Keratinocyte (primary cell): ENCODE results near the gene MBP. TPM values are rescaled to one million over a fixed set of nuclear protein-coding genes. Genes with fewer than 3 reads are reported as not detected.

Experiments used
- DNase-seq: peaks from one replicate; pipeline ENCODE4 v3.0.0-alpha.2; 2011; ENCODE audit warnings: low read depth, missing footprints, low spot score
- FAIRE-seq: peaks from 2 replicates; lab custom pipeline; 2011; peaks lifted over from hg19 to GRCh38; lab: Jason Lieb, UNC
- H2AFZ ChIP-seq: 2 replicates; pipeline ENCODE4 v1.6.0; 2012; ENCODE audit warnings: low read length, control low read depth, inconsistent platforms; ENCODE audit not compliant: control insufficient read depth
- H3K27ac ChIP-seq: 2 replicates; pipeline ENCODE4 v1.5.1; 2011; ENCODE audit warnings: low read length; ENCODE audit not compliant: control insufficient read depth, insufficient read depth
- H3K27me3 ChIP-seq: 3 replicates; pipeline ENCODE4 v1.6.0; 2011; ENCODE audit warnings: low read length; ENCODE audit not compliant: control insufficient read depth, insufficient read depth; ENCODE audit errors: extremely low read depth
- H3K36me3 ChIP-seq, 2 experiments: 2 replicates in 1 of 2; 3 replicates in 1 of 2; pipeline ENCODE4 v1.5.1; 2011; ENCODE audit warnings: low read length in 2 of 2, mild to moderate bottlenecking in 1 of 2; ENCODE audit not compliant: control insufficient read depth in 2 of 2, insufficient read depth in 2 of 2; ENCODE audit errors: extremely low read depth in 1 of 2
- H3K4me1 ChIP-seq: 3 replicates; pipeline ENCODE4 v1.5.1; 2011; ENCODE audit warnings: low read length; ENCODE audit not compliant: control insufficient read depth, insufficient read depth; ENCODE audit errors: extremely low read depth
- H3K4me2 ChIP-seq: 3 replicates; pipeline ENCODE4 v1.6.0; 2011; ENCODE audit warnings: low read depth, low read length; ENCODE audit not compliant: control insufficient read depth, insufficient read depth; ENCODE audit errors: extremely low read depth
- H3K4me3 ChIP-seq, 3 experiments: fragments of 200-600 bp in 1 of 3; sonication (generic) in 1 of 3; 2 replicates in 2 of 3; 3 replicates in 1 of 3; pipeline ENCODE4 v1.5.1; 2011 to 2016; ENCODE audit warnings: low read length in 3 of 3, mild to moderate bottlenecking in 3 of 3, control low read depth in 2 of 3, inconsistent platforms in 1 of 3, low read depth in 1 of 3, mixed read lengths in 1 of 3, mixed run types in 1 of 3, moderate library complexity in 1 of 3; ENCODE audit not compliant: control insufficient read depth in 2 of 3, insufficient read depth in 2 of 3; ENCODE audit errors: extremely low read depth in 1 of 3
- H3K79me2 ChIP-seq: 2 replicates; pipeline ENCODE4 v1.6.0; 2012; ENCODE audit warnings: low read length; ENCODE audit not compliant: control insufficient read depth, insufficient read depth
- H3K9ac ChIP-seq: 3 replicates; pipeline ENCODE4 v1.6.0; 2011; ENCODE audit warnings: low read length; ENCODE audit not compliant: control insufficient read depth, insufficient read depth; ENCODE audit errors: extremely low read depth
- H3K9me1 ChIP-seq: 3 replicates; pipeline ENCODE4 v1.6.0; 2011; ENCODE audit warnings: low read length; ENCODE audit not compliant: control insufficient read depth, insufficient read depth; ENCODE audit errors: extremely low read depth
- H3K9me3 ChIP-seq: 2 replicates; pipeline ENCODE4 v1.5.1; 2012; ENCODE audit warnings: low read depth, low read length; ENCODE audit not compliant: control insufficient read depth
- H4K20me1 ChIP-seq: 3 replicates; pipeline ENCODE4 v1.6.0; 2011; ENCODE audit warnings: low read length; ENCODE audit not compliant: control insufficient read depth, insufficient read depth; ENCODE audit errors: extremely low read depth
- CTCF ChIP-seq, 3 experiments: IDR thresholded peaks in 1 of 3; conservative IDR thresholded peaks in 1 of 3; optimal IDR thresholded peaks in 1 of 3; 2 replicates in 2 of 3; 3 replicates in 1 of 3; pipeline versions ENCODE3 to v1.5.1; 2011; ENCODE audit warnings: low read length in 3 of 3, mild to moderate bottlenecking in 3 of 3, moderate library complexity in 2 of 3, control low read depth in 1 of 3, inconsistent platforms in 1 of 3; ENCODE audit not compliant: insufficient read depth in 2 of 3; ENCODE audit errors: extremely low read depth in 1 of 3
- EZH2 ChIP-seq: IDR thresholded peaks from one replicate; pipeline ENCODE4 v1.6.1; 2012; ENCODE audit warnings: inconsistent platforms, mild to moderate bottlenecking, low read length, moderate library complexity
- dilution Hi-C: fragments of 300-500 bp; cut with MboI; formaldehyde crosslinking; loops from one replicate; pipeline ENCODE4 v1.7.0; 2020; ENCODE audit warnings: low sequenced_read_pairs; ENCODE audit not compliant: extremely low pct_ligation_motif_present
- polyA plus RNA-seq, 5 experiments: library from polyadenylated mRNA; depleted of rRNA in 3 of 5; stranded (reverse) in 3 of 5; stranded (forward) in 1 of 5; unstranded in 1 of 5; fragments of >200 nt; gene quantifications; 1 replicate in 1 of 5; 2 replicates in 3 of 5; 3 replicates in 1 of 5; pipeline versions ENCODE4 v1.2.1 to v1.2.3, GENCODE V29; 2011 to 2012; ENCODE audit warnings: missing spikeins in 2 of 5, low read depth in 1 of 5, low replicate concordance in 1 of 5

Gene MBP
- polyA plus RNA-seq, 1 donor (not counting 4 experiments of a cell fraction or from before 2014, with no cell fraction given): 38.7 TPM

GRCh38 chr18:77078690-77079070 lies 53.9 kb downstream of the MBP start:
- Histone ChIP-seq H3K27ac (no peak overlapping the region), H4K20me1 (no peaks in the 10 kb centered on the region), H3K36me3 (peaks cover 5 to 9% of the 10 kb centered on the region in 2 experiments), H3K4me2 (no peak overlapping the region), H3K9me3 (no peaks in the 10 kb centered on the region), H3K9ac (no peak overlapping the region), H3K4me3 (no peak overlapping the region), H3K27me3 (no peaks in the 10 kb centered on the region), H2AFZ (no peak overlapping the region), H3K4me1 (peaks cover 2% of the 10 kb centered on the region), H3K79me2 (peaks cover 76% of the 10 kb centered on the region), H3K9me1 (no peaks in the 10 kb centered on the region)
- no peak for DNase-seq
- no peak for TF ChIP-seq EZH2
- no peak for TF ChIP-seq CTCF (optimal IDR thresholded peaks at IDR 0.05 in 1 of 3, IDR thresholded peaks at IDR 0.05 in 1 of 3, conservative IDR thresholded peaks at IDR 0.05 in 1 of 3; ENCODE audit: extremely low read depth in 1 of 3, insufficient read depth in 2 of 3, low read length in 3 of 3)
- no peak for FAIRE-seq
- dilution Hi-C loops: no loop called here

- H3K9me3 ChIP-seq: no peaks in the 10 kb centered on the region
- H3K36me3 ChIP-seq: peaks cover 5 to 9% of the 10 kb centered on the region in 2 experiments
- H3K4me2 ChIP-seq: no peak overlapping the region
- no peak overlapping the region for H3K9ac ChIP-seq
- DNase-seq (no peak), FAIRE-seq (no peak)
- H2AFZ ChIP-seq: no peak overlapping the region
- H3K4me1 ChIP-seq: peaks cover 2% of the 10 kb centered on the region
- H3K79me2 ChIP-seq: peaks cover 78% of the 10 kb centered on the region
- H3K9me1 ChIP-seq: no peaks in the 10 kb centered on the region
- H3K27me3 ChIP-seq: no peaks in the 10 kb centered on the region
- no peak overlapping the region for H3K27ac ChIP-seq
- H4K20me1 ChIP-seq: no peaks in the 10 kb centered on the region
- TF ChIP-seq EZH2 (no peak), CTCF (optimal IDR thresholded peaks at IDR 0.05 in 1 of 3, IDR thresholded peaks at IDR 0.05 in 1 of 3, conservative IDR thresholded peaks at IDR 0.05 in 1 of 3; ENCODE audit: extremely low read depth in 1 of 3, insufficient read depth in 2 of 3, low read length in 3 of 3) (no peak)
- H3K4me3 ChIP-seq: no peak overlapping the region
- dilution Hi-C loops: no loop called here
These were observed 54.5 kb downstream of the MBP start for GRCh38 chr18:77077941-77078689.
